ENCODE measurements around the gene MAT2B. TPM values are rescaled to one million over a fixed set of nuclear protein-coding genes. Genes with fewer than 3 reads are reported as not detected.

Gene MAT2B
- polyA plus RNA-seq, 1 experiment, result 86.4 TPM

DNA sequence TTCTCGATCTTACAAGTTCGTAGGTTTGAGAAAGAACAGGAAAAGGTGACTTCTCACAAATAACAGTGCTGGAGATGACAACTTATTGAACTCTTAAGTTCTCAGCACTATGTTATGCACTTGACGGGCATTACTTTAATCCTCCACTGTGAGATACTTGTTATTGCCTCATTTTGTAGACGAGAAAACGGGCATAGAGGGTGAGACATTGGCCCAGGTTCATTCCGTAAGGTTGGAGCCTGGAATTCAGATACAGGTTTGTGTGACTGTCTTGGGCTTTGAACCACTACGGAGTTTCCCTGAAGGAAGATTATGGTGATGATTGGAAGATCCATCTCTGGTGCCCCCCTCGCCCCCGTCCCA, 657 bp downstream of the MAT2B start:
- H3K9me3 ChIP-seq (ENCODE audit: control insufficient read depth, insufficient read depth, low read length), result no peaks in the 10 kb centered on the region
- peak overlapping the region; percentile 88 for H3K4me3 ChIP-seq (ENCODE audit: low read depth, low read length)
- ChIA-PET POLR2A (interaction anchor here (1.0 to 1.1 kb wide), 3 partner anchors 45 to 68 kb away, joined by 3 to 12 read pairs (median 7); partner anchors contain the start of genes CCNG1, HMMR and NUDCD2), CTCF (interaction anchor here (1.0 to 4.6 kb wide), 3 partner anchors 32 to 998 kb away, joined by 3 to 27 read pairs (median 3); no protein-coding TSS in a partner anchor)
- no peak for DNase-seq (ENCODE audit: low read depth, low spot score)
- TF ChIP-seq, protein P1, sequence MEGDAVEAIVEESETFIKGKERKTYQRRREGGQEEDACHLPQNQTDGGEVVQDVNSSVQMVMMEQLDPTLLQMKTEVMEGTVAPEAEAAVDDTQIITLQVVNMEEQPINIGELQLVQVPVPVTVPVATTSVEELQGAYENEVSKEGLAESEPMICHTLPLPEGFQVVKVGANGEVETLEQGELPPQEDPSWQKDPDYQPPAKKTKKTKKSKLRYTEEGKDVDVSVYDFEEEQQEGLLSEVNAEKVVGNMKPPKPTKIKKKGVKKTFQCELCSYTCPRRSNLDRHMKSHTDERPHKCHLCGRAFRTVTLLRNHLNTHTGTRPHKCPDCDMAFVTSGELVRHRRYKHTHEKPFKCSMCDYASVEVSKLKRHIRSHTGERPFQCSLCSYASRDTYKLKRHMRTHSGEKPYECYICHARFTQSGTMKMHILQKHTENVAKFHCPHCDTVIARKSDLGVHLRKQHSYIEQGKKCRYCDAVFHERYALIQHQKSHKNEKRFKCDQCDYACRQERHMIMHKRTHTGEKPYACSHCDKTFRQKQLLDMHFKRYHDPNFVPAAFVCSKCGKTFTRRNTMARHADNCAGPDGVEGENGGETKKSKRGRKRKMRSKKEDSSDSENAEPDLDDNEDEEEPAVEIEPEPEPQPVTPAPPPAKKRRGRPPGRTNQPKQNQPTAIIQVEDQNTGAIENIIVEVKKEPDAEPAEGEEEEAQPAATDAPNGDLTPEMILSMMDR (IDR thresholded peaks at IDR 0.05; ENCODE audit: low read depth, low read length), result no peak
- H3K27me3 ChIP-seq (ENCODE audit: control insufficient read depth, insufficient read depth, low read length), result no peaks in the 10 kb centered on the region
- peak overlapping the region; percentile 96 for H3K27ac ChIP-seq (ENCODE audit: low read depth, low read length)

DNA sequence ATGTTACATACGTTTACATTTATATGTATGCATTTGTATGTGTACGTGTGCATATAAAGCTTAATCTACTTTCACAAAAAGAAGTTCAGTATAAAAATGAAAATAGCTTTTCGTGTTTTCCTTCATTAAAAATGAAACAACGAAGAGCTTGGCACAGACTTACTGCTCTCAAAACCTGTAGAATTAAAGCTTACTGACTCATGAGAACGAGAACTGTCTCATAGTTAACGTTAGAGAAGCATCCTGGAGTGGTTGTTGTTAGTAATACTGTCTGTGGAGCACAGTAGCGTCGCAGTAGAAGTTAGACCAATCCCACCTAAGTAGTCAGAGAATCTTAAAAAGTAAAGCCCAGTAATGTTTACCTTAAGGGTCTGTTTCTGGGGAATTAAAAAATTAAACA, 1.3 kb downstream of the MAT2B start:
- no peaks in the 10 kb centered on the region for H3K9me3 ChIP-seq (ENCODE audit: control insufficient read depth, insufficient read depth, low read length)
- no peak overlapping the region for H3K27ac ChIP-seq (ENCODE audit: low read depth, low read length)
- H3K27me3 ChIP-seq (ENCODE audit: control insufficient read depth, insufficient read depth, low read length), result no peaks in the 10 kb centered on the region
- ChIA-PET POLR2A (interaction anchor here (1.0 kb wide), 1 partner anchor 47 kb away, joined by 3 read pairs; the partner anchor contains the start of genes HMMR and NUDCD2), CTCF (interaction anchor here (0.7 to 1.0 kb wide), 2 partner anchors 23 to 33 kb away, joined by 3 to 5 read pairs; no protein-coding TSS in a partner anchor)
- TF ChIP-seq, protein P1 (IDR thresholded peaks at IDR 0.05; ENCODE audit: low read depth, low read length), result no peak
- DNase-seq (ENCODE audit: low read depth, low spot score), result no peak
- H3K4me3 ChIP-seq (ENCODE audit: low read depth, low read length), result peak overlapping the region; percentile 88

DNA sequence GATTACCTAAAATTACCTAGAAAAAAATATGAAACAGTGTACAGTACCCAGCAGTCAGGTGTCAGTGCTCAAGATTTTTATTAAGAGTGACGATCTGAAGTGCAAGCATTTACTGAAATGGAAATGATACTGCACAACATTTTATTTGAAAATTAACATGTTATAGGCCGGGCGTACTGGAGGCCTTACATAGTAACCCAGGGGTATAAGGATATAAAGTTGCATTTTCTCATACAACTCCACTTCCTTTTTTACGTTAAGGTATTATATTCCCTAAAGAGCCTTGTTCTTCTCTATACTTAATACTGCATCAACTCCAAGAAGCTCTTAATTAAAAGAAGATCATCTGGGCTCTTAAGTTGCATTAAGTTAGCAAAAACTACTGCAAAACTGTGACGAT, 3.3 kb downstream of the MAT2B start:
- Histone ChIP-seq H3K9me3 (ENCODE audit: control insufficient read depth, insufficient read depth, low read length) (no peaks in the 10 kb centered on the region), H3K4me3 (ENCODE audit: low read depth, low read length) (peak overlapping the region; percentile 29), H3K27ac (ENCODE audit: low read depth, low read length) (no peak overlapping the region), H3K27me3 (ENCODE audit: control insufficient read depth, insufficient read depth, low read length) (no peaks in the 10 kb centered on the region)
- POLR2A ChIA-PET, result interaction anchor here (1.1 kb wide), 1 partner anchor 49 kb away, joined by 3 read pairs; the partner anchor contains the start of genes HMMR and NUDCD2
- no peak for DNase-seq (ENCODE audit: low read depth, low spot score)
- CTCF ChIA-PET, result interaction anchor here (0.5 to 0.9 kb wide), 2 partner anchors 35 to 1086 kb away, joined by 3 to 4 read pairs; no protein-coding TSS in a partner anchor
- TF ChIP-seq, protein P1 (IDR thresholded peaks at IDR 0.05; ENCODE audit: low read depth, low read length), result no peak

DNA sequence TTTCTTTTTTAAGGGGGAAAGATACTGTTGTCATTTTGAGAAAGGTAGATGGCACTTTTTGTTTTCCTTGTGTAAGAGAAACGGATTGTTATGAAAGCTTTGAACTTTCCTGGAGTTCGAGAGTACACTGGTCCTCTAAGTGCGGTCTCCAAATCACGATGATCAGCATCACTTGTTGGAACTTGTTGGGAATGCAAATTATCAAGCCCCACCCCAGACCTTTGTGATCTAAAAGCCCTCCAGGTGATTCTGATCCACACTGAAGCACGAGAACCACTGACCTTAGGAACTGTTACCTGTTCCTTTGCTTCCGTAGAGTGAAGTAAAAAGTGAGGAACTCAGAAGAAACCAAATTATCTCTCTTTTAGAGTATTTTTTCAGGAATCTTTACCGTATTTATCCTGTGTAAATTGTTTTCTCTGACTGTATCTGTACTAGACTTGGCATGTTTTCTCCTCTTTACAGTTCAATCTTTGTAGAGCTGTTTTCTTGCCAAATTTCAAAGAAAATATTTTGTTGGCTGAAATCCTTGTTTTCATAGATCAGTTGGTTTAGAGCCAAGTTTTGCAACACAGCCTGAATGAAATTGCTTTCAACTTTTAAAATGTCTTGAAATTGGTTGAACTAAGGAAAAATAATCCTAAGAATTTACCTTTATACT, 4.0 kb downstream of the MAT2B start:
- Histone ChIP-seq H3K9me3 (ENCODE audit: control insufficient read depth, insufficient read depth, low read length) (no peaks in the 10 kb centered on the region), H3K27me3 (ENCODE audit: control insufficient read depth, insufficient read depth, low read length) (no peaks in the 10 kb centered on the region), H3K4me3 (ENCODE audit: low read depth, low read length) (peak overlapping the region; percentile 46), H3K27ac (ENCODE audit: low read depth, low read length) (no peak overlapping the region)
- no peak for DNase-seq (ENCODE audit: low read depth, low spot score)
- ChIA-PET POLR2A (no interaction called here), CTCF (interaction anchor here (0.7 to 1.1 kb wide), 3 partner anchors 20 to 505 kb away, joined by 3 read pairs; no protein-coding TSS in a partner anchor)
- TF ChIP-seq, protein P1 (IDR thresholded peaks at IDR 0.05; ENCODE audit: low read depth, low read length), result no peak

GRCh38 chr5:163512526-163512925, 7.1 kb downstream of the MAT2B start:
- H3K4me3 ChIP-seq (ENCODE audit: low read depth, low read length), result no peak overlapping the region
- ChIA-PET CTCF (no interaction called here), POLR2A (no interaction called here)
- TF ChIP-seq, protein P1 (IDR thresholded peaks at IDR 0.05; ENCODE audit: low read depth, low read length), result no peak
- no peaks in the 10 kb centered on the region for H3K27me3 ChIP-seq (ENCODE audit: control insufficient read depth, insufficient read depth, low read length)
- no peak overlapping the region for H3K27ac ChIP-seq (ENCODE audit: low read depth, low read length)
- no peak for DNase-seq (ENCODE audit: low read depth, low spot score)
- H3K9me3 ChIP-seq (ENCODE audit: control insufficient read depth, insufficient read depth, low read length), result no peaks in the 10 kb centered on the region
